Kidney epithelial cell (primary cell): ENCODE data around the gene ZNF280A. TPM values are rescaled to one million over a fixed set of nuclear protein-coding genes. Genes with fewer than 3 reads are reported as not detected.

ENCODE experiments used
- DNase-seq: peaks from one replicate; pipeline ENCODE4 v3.0.0-alpha.2; 2010; ENCODE audit warnings: low read depth
- H3K27me3 ChIP-seq: 2 replicates; pipeline ENCODE4 v1.6.0; 2011; ENCODE audit warnings: low read length; ENCODE audit not compliant: control insufficient read depth, insufficient read depth
- H3K36me3 ChIP-seq: 2 replicates; pipeline ENCODE4 v1.5.1; 2011; ENCODE audit warnings: low read length; ENCODE audit not compliant: control insufficient read depth, insufficient read depth
- H3K4me3 ChIP-seq: 2 replicates; pipeline ENCODE4 v1.5.1; 2011; ENCODE audit warnings: low read depth, mild to moderate bottlenecking, control low read depth, low read length
- total RNA-seq: library from RNA; depleted of rRNA; stranded (reverse); fragments of >200 nt; gene quantifications from 2 replicates; pipeline ENCODE4 v1.2.3, GENCODE V29; 2015
- TF ChIP-seq, protein P1 (sequence below): IDR thresholded peaks from 2 replicates; pipeline ENCODE4 v1.5.1; 2011; ENCODE audit warnings: mild to moderate bottlenecking, moderate library complexity, low read length, control low read depth, inconsistent platforms; ENCODE audit not compliant: insufficient read depth, poor library complexity, severe bottlenecking

The ZNF280A gene
- total RNA-seq, 1 donor from 2014 or later, result not detected

DNA sequence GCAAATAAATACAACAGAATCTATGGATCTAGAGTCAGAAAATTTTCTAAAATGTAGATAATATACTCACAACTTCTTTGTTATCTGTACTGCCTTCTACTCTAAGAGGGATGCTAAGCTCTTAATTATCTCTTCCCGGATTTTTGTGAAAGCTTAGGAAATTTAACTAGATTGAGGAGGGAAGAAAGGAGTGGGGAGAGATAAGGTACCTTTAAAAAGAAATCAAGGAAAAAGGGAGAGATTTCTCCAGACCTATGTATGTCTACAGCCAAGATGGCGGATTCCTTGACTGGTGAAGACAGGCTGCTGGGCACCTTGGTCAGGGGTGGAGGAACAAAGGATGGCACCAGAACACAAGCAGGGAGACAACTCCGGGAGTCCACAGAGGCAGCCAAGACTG is 34.5 kb downstream of the ZNF280A start:
- TF ChIP-seq, protein P1, sequence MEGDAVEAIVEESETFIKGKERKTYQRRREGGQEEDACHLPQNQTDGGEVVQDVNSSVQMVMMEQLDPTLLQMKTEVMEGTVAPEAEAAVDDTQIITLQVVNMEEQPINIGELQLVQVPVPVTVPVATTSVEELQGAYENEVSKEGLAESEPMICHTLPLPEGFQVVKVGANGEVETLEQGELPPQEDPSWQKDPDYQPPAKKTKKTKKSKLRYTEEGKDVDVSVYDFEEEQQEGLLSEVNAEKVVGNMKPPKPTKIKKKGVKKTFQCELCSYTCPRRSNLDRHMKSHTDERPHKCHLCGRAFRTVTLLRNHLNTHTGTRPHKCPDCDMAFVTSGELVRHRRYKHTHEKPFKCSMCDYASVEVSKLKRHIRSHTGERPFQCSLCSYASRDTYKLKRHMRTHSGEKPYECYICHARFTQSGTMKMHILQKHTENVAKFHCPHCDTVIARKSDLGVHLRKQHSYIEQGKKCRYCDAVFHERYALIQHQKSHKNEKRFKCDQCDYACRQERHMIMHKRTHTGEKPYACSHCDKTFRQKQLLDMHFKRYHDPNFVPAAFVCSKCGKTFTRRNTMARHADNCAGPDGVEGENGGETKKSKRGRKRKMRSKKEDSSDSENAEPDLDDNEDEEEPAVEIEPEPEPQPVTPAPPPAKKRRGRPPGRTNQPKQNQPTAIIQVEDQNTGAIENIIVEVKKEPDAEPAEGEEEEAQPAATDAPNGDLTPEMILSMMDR, result no peak
- Histone ChIP-seq H3K4me3 (no peak overlapping the region), H3K27me3 (no peaks in the 10 kb centered on the region), H3K36me3 (no peaks in the 10 kb centered on the region)
- no peak for DNase-seq

DNA sequence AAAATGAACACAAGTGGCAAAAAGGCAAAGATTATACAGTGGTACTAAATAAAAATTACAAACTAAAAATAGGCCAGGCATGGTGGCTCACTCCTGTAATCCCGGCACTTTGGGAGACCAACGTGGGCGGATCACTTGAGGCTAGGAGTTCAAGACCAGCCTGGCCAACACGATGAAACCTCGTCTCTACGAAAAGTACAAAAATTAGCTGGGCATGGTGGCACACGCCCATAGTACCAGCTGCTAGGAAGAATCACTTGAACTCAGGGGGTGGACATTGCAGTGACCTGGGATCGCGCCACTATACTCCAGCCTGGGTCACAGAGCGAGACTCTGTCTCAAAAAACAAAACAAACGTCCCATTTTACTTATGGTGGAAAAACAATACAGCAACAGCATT is 36.0 kb downstream of the ZNF280A start:
- Histone ChIP-seq H3K4me3 (no peak overlapping the region), H3K27me3 (no peaks in the 10 kb centered on the region), H3K36me3 (no peaks in the 10 kb centered on the region)
- TF ChIP-seq, protein P1, result no peak
- no peak for DNase-seq

DNA sequence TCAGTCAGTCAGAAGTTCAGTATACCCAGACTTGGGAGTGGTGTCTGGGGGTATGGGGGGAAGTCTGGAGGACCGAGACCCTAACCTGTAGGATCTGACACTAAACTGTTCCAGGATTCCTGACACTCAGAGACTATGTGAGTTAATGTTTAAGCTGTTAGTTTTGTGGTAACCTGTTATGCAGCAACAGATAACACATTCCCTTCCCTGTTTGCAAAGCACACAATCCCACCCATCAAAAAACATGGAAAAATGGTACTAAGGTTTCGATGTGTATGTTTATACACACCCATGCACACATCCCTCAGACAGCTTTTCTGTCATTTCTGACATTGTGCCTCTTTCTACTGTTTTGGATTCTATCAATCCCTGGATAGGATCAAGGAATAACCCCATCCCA is 39.1 kb downstream of the ZNF280A start:
- TF ChIP-seq, protein P1, result no peak
- Histone ChIP-seq H3K4me3 (no peak overlapping the region), H3K36me3 (no peaks in the 10 kb centered on the region), H3K27me3 (no peaks in the 10 kb centered on the region)
- no peak for DNase-seq

DNA sequence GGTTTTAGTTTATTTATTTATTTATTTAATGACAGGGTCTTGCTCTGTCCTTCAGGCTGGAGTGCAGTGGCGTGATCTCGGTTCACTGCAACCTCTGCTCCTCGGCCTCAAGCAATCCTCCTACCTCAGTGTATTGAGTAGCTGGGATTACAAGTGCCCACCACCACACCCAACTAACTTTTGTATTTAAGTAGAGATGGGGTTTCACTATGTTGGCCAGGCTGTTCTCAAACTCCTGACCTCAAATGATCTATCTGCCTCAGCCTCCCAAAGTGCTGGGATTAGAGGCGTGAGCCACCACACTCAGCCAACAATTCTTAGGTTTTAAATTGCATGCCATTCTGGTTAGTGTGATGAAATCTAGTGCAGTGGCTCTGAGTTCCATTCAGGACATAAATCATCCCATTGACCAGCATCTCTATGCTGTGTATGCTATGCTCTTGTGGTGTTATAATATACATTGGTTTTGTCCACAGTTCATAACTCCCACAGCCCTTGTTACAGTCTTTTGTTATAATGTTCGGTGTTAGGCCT is 40.0 kb downstream of the ZNF280A start:
- Histone ChIP-seq H3K27me3 (no peaks in the 10 kb centered on the region), H3K4me3 (no peak overlapping the region), H3K36me3 (no peaks in the 10 kb centered on the region)
- no peak for DNase-seq
- TF ChIP-seq, protein P1, result no peak

DNA sequence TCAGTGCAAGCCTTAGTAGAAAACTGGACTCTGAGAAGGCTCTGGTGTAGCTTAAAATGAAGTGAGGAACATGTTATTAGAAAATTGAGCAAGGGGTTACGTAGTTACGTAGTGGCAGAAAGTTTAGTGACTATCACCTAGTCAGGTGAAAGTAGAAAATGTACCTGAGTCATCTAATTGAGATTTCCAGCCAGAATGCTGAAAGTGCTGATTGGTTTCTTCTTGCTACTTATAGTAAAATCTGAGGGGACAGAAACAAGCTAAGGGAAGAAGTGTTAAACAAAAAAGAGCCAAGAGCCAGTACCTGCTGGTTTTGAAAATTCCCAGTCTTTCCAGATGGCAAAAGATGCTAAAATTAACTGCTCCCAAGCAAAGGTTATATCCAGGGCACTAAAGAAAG is 41.0 kb downstream of the ZNF280A start:
- no peak overlapping the region for H3K4me3 ChIP-seq
- H3K27me3 ChIP-seq, result no peaks in the 10 kb centered on the region
- TF ChIP-seq, protein P1, result no peak
- DNase-seq, result no peak
- H3K36me3 ChIP-seq, result no peaks in the 10 kb centered on the region

DNA sequence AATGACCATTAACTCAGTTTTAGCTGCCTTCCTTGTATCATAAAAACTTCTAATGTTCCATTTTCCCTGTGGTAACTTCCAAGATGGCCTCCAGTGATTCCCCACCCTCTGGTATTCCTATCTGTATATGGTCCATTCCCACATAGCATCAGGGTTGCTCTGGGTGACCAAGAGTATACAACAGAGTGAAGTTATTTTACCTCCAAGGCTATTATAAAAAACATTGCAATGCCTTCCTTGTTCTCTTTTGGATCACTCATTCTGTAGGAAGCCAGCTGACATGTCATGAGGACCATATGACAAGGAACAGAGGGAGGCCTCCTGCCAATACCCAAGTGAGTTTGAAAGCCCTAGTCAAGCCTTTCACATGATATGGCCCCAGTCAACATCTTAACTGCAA is 41.6 kb downstream of the ZNF280A start:
- DNase-seq, result no peak
- Histone ChIP-seq H3K4me3 (no peak overlapping the region), H3K36me3 (no peaks in the 10 kb centered on the region), H3K27me3 (no peaks in the 10 kb centered on the region)
- TF ChIP-seq, protein P1, result no peak
